Measurements from ENCODE around the gene MYO1D.
A peak's percentile ranks its signal among the peaks of the same experiment; 100 is the strongest.

The MYO1D gene

GRCh38 chr17:32444301-32445073 lies 432.4 kb downstream of the MYO1D start, which contains the start of gene PSMD11:
PSMD11 (plus strand) TSS chr17:32444510; CDS start chr17:32444524, 14 bp downstream.
- DNase-seq (ENCODE audit: insufficient read length, low spot score) (peak; percentile 92), FAIRE-seq (no peak)
- TF ChIP-seq CTCF (IDR thresholded peaks at IDR 0.05; ENCODE audit: insufficient read depth, missing control alignments): peak; percentile 84

DNA sequence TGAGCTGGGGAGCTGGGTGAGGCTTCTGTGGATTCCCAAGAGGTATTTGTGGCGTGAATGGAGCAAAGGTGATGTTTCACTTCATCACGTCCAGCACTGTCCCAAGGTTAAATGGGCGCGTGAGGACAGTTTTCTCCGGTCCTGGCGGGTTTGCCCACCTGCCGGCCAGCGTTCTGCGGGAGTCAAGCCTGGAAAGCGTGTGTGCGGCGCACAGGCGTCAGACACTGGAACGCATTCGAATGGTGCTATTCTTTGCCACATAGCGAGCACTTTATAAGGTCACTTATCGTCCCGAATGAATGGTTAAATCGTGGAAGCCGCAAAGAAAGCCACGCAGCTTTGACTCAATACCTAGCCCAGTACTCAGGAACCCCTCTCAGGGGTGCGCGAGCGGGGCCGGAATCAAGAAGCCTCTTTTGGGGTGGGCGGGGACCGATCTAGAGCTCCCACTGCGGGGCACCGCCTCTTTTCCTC lies 433.1 kb downstream of the MYO1D start:
- no peak for DNase-seq (ENCODE audit: insufficient read length, low spot score)
- no peak for TF ChIP-seq CTCF (IDR thresholded peaks at IDR 0.05; ENCODE audit: insufficient read depth, missing control alignments)
- FAIRE-seq: no peak

Data from D721Med (cell line).